IPS-NIHi7 (cell line): ENCODE measurements around the gene TOR1AIP1.
"Not testable (repeated sequence)": the region's sequence is repeated elsewhere in the genome, so short reads cannot be mapped to it uniquely, and the experiment has no call there.

Experiments used
- DNase-seq: peaks from one replicate; pipeline ENCODE4 v3.0.0; 2012; ENCODE audit warnings: mixed read lengths; ENCODE audit errors: extremely low spot score

Gene TOR1AIP1

GRCh38 chr1:179882253-179883039, at the start of gene TOR1AIP1:
TSS of gene TOR1AIP1 (plus strand) at chr1:179882285. CDS start at chr1:179882503, 218 bp downstream.
- peak; percentile 90 for DNase-seq

- DNase-seq, result not testable (repeated sequence)
Observed at GRCh38 chr1:179836686-179837445, 45.2 kb upstream of the TOR1AIP1 start.

GRCh38 chr1:179840107-179840506, 42.0 kb upstream of the TOR1AIP1 start:
- DNase-seq, result no peak

GRCh38 chr1:179848233-179848632, 33.9 kb upstream of the TOR1AIP1 start:
- no peak for DNase-seq

- DNase-seq, result no peak
Observed at GRCh38 chr1:179853102-179853501, 29.0 kb upstream of the TOR1AIP1 start.

- DNase-seq, result not testable (repeated sequence)
Observed at GRCh38 chr1:179855831-179856230, 26.3 kb upstream of the TOR1AIP1 start.

GRCh38 chr1:179856296-179856695, 25.8 kb upstream of the TOR1AIP1 start:
- DNase-seq, result no peak

- DNase-seq, result no peak
Observed at GRCh38 chr1:179857009-179857408, 25.1 kb upstream of the TOR1AIP1 start.

GRCh38 chr1:179860652-179861051, 21.4 kb upstream of the TOR1AIP1 start:
- no peak for DNase-seq

- no peak for DNase-seq
Observed at GRCh38 chr1:179865377-179865776, 16.7 kb upstream of the TOR1AIP1 start.

GRCh38 chr1:179866616-179867015, 15.5 kb upstream of the TOR1AIP1 start:
- no peak for DNase-seq

- peak; percentile 71 for DNase-seq
Observed at GRCh38 chr1:179867493-179868330, 14.4 kb upstream of the TOR1AIP1 start.

GRCh38 chr1:179870870-179871269, 11.2 kb upstream of the TOR1AIP1 start:
- no peak for DNase-seq

GRCh38 chr1:179871940-179872339, 10.1 kb upstream of the TOR1AIP1 start:
- no peak for DNase-seq

- no peak for DNase-seq
Observed at GRCh38 chr1:179872558-179872957, 9.5 kb upstream of the TOR1AIP1 start.

GRCh38 chr1:179873438-179873851, 8.6 kb upstream of the TOR1AIP1 start:
- DNase-seq, result no peak

- no peak for DNase-seq
Observed at GRCh38 chr1:179875596-179876299, 6.3 kb upstream of the TOR1AIP1 start.

GRCh38 chr1:179876300-179876715, 5.8 kb upstream of the TOR1AIP1 start:
- DNase-seq, result no peak

GRCh38 chr1:179877586-179878265, 4.4 kb upstream of the TOR1AIP1 start, which contains the start of gene TOR1AIP2:
TSS of gene TOR1AIP2 (minus strand) at chr1:179877803. CDS start at chr1:179852665, 25,138 bp downstream.
- peak; percentile 85 for DNase-seq

GRCh38 chr1:179879797-179880196, 2.3 kb upstream of the TOR1AIP1 start:
- DNase-seq, result no peak
